ENCODE results near the gene PAEP. TPM values are rescaled to one million over a fixed set of nuclear protein-coding genes. Genes with fewer than 3 reads are reported as not detected.

The PAEP gene
- total RNA-seq, 4 donors from 2014 or later, result not detected

DNA sequence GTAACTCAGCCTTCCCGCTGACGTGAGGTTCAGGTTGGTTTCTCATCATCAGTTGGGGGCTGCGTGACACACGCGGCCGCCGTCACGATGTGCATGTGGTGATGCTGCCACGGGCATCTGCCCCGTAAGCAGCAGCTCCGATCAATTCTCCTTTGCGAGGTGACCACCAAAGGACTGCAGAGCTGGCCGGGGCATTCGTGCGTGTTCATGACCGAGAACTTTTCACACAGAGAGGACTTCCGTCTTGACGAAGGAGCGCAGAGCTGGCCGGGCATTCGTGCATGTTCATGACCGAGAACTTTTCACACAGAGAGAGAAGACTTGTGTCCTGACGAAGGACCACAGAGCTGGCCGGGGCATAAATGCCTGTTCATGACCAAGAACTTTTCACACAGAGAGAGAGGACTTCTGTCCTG, 44.1 kb upstream of the PAEP start:
- WGBS, 2 donors (ENCODE audit: low coverage in 1 of 2), result 76 to 86% methylated on average over 8 to 24 of the region's 24 CpGs
- in situ Hi-C loops (cut with MboI; ENCODE audit: low pct_ligation_motif_present in 1 of 4, low pct_unique_long_range_greater_than_20kb in 1 of 4, low sequenced_read_pairs in 3 of 4), result no loop called here
- DNase-seq, result no peak

DNA sequence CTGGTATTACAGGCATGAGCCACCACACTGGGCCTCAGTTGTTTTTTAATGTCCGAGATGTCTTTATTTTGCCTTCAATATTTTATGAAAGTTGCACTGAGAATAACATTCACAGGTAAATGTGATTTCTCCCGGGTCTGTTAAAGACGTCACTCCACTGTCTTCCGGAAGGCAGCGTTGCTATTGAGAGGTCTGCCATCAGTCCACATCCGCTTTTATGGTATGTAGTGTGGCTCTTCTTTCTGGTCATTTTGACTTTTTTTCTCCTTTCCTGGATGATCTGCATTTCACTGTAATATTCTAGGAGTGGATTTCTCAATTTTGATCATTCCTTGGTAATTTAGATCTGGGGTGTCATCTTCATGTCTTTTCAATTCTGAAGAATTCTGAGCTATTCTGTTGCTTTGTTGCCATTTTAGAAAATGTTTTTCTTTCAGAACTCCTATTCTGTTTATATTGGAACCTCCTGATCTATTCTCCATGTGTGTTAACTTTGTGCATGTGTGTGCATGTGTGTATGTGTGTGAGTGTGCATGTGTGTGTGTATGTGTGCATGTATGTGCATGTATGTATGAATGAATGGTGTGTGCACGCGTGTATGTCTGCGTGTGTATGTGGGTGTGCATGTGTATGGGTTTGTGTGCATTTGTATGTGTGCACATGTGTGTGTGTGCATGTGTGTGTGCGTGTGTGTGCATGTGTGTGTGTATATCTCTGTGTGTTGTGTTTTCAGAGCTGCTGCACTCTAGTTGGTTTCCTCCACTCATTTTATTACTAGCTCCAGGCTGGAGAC, 42.2 kb upstream of the PAEP start:
- WGBS, 2 donors (ENCODE audit: low coverage in 1 of 2), result 89 to 96% methylated on average over 9 to 10 of the region's 10 CpGs
- intact Hi-C loops (cut with DNase I; ENCODE audit: low total_unique reads), result no loop called here
- no peak overlapping the region for H3K4me3 ChIP-seq
- H3K36me3 ChIP-seq, result no peaks in the 10 kb centered on the region
- peaks cover 16% of the 10 kb centered on the region for H3K27me3 ChIP-seq
- no peaks in the 10 kb centered on the region for H3K9me3 ChIP-seq
- in situ Hi-C loops (cut with MboI; ENCODE audit: low pct_ligation_motif_present in 1 of 4, low pct_unique_long_range_greater_than_20kb in 1 of 4, low sequenced_read_pairs in 3 of 4), result no loop called here
- DNase-seq, result no peak
- TF ChIP-seq, protein P1, sequence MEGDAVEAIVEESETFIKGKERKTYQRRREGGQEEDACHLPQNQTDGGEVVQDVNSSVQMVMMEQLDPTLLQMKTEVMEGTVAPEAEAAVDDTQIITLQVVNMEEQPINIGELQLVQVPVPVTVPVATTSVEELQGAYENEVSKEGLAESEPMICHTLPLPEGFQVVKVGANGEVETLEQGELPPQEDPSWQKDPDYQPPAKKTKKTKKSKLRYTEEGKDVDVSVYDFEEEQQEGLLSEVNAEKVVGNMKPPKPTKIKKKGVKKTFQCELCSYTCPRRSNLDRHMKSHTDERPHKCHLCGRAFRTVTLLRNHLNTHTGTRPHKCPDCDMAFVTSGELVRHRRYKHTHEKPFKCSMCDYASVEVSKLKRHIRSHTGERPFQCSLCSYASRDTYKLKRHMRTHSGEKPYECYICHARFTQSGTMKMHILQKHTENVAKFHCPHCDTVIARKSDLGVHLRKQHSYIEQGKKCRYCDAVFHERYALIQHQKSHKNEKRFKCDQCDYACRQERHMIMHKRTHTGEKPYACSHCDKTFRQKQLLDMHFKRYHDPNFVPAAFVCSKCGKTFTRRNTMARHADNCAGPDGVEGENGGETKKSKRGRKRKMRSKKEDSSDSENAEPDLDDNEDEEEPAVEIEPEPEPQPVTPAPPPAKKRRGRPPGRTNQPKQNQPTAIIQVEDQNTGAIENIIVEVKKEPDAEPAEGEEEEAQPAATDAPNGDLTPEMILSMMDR (IDR thresholded peaks at IDR 0.05), result no peak
- TF ChIP-seq EP300 (IDR thresholded peaks at IDR 0.05; ENCODE audit: low read depth) (no peak), POLR2A (IDR thresholded peaks at IDR 0.05) (no peak), POLR2AphosphoS5 (IDR thresholded peaks at IDR 0.05) (no peak)
- no peak overlapping the region for H3K27ac ChIP-seq
- H3K4me1 ChIP-seq, result no peaks in the 10 kb centered on the region

More for the DNA sequence above, 44.1 kb upstream of the PAEP start:
- intact Hi-C loops (cut with DNase I; ENCODE audit: low total_unique reads), result no loop called here
- H3K27ac ChIP-seq, result no peak overlapping the region
- no peaks in the 10 kb centered on the region for H3K4me1 ChIP-seq
- no peak overlapping the region for H3K4me3 ChIP-seq
- H3K9me3 ChIP-seq, result no peaks in the 10 kb centered on the region
- peaks cover 12% of the 10 kb centered on the region for H3K27me3 ChIP-seq
- TF ChIP-seq, protein P1 (IDR thresholded peaks at IDR 0.05), result no peak
- TF ChIP-seq POLR2A (IDR thresholded peaks at IDR 0.05), result no peak
- no peak for TF ChIP-seq EP300 (IDR thresholded peaks at IDR 0.05; ENCODE audit: low read depth)
- no peak for TF ChIP-seq POLR2AphosphoS5 (IDR thresholded peaks at IDR 0.05)
- no peaks in the 10 kb centered on the region for H3K36me3 ChIP-seq

DNA sequence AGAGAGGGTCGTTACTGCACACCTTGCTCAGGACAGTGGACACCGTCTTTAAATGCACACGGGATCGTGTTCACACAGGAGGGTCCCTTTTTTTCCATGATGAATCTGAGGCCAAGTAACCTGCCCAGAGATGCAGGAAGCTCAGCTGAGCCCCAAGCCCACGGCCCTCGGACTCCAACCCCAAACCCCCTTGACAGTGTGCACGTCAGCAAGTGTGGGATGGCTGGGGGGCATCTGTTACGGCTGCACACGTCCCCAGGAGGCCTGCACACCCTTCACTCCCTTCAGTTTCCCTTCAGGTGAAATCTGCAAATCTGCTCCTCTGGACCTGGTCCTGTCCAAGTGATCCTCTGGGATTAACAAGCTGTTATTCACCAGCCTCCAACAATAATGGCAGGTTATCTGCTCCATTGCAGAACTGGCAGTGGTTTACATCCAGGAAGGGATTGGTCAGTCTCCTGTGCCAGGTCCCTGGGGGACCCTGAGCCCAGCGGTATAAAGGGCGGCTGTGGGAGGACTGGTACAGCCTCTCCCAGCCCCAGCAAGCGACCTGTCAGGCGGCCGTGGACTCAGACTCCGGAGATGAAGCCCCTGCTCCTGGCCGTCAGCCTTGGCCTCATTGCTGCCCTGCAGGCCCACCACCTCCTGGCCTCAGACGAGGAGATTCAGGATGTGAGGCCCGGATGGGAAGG, 40.5 kb upstream of the PAEP start, which contains the start of gene LCN1:
LCN1 (plus strand) TSS at position 525 of the 692 bp plus-strand sequence; CDS start at position 583, 58 bp downstream.
- Histone ChIP-seq H3K9me3 (no peaks in the 10 kb centered on the region), H3K27me3 (peaks cover 16% of the 10 kb centered on the region), H3K4me3 (no peak within 1 kb of the TSS), H3K27ac (no peak within 1 kb of the TSS), H3K36me3 (no peaks in the 10 kb centered on the region), H3K4me1 (no peaks in the 10 kb centered on the region)
- TF ChIP-seq, protein P1 (IDR thresholded peaks at IDR 0.05), result no peak
- TF ChIP-seq POLR2AphosphoS5 (IDR thresholded peaks at IDR 0.05) (no peak), EP300 (IDR thresholded peaks at IDR 0.05; ENCODE audit: low read depth) (no peak), POLR2A (IDR thresholded peaks at IDR 0.05) (no peak)
- WGBS, 2 donors (ENCODE audit: low coverage in 1 of 2), result 79 to 86% methylated on average over 4 to 18 of the region's 18 CpGs
- intact Hi-C loops (cut with DNase I; ENCODE audit: low total_unique reads) (no loop called here), in situ Hi-C loops (cut with MboI; ENCODE audit: low pct_ligation_motif_present in 1 of 4, low pct_unique_long_range_greater_than_20kb in 1 of 4, low sequenced_read_pairs in 3 of 4) (no loop called here)
- no peak for DNase-seq

DNA sequence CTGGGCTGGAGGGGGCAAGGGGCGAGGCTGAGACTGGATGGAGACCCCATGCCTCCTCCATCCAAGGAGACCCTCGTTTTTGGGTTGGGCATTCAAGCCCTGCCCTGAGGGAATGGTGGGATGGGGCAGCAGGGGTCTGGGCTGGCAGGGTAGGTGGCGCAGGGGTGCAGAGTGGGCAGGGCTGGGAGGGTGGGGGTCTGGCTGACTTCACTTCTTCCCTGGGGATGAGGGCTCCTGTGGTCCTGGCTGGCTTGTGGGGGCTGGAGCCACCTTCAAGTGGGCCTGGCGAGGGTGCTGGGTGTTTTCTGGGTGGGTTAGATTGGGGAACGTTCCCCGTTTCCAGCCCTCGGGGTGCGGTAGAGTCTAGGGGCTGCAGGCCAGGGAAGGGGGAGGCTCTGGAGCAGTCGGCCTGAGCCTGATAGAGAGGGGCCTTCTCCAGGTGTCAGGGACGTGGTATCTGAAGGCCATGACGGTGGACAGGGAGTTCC, 39.9 kb upstream of the PAEP start:
- H3K4me3 ChIP-seq, result no peak overlapping the region
- TF ChIP-seq POLR2AphosphoS5 (IDR thresholded peaks at IDR 0.05) (no peak), EP300 (IDR thresholded peaks at IDR 0.05; ENCODE audit: low read depth) (no peak)
- TF ChIP-seq, protein P1 (IDR thresholded peaks at IDR 0.05), result no peak
- no peaks in the 10 kb centered on the region for H3K4me1 ChIP-seq
- H3K36me3 ChIP-seq, result no peaks in the 10 kb centered on the region
- intact Hi-C loops (cut with DNase I; ENCODE audit: low total_unique reads) (no loop called here), in situ Hi-C loops (cut with MboI; ENCODE audit: low pct_ligation_motif_present in 1 of 4, low pct_unique_long_range_greater_than_20kb in 1 of 4, low sequenced_read_pairs in 3 of 4) (no loop called here)
- H3K9me3 ChIP-seq, result no peaks in the 10 kb centered on the region
- no peak for DNase-seq
- no peak overlapping the region for H3K27ac ChIP-seq
- peaks cover 16% of the 10 kb centered on the region for H3K27me3 ChIP-seq
- WGBS, 2 donors (ENCODE audit: low coverage in 1 of 2), result 60 to 83% methylated on average over 1 to 11 of the region's 11 CpGs
